H7 (cell line): ENCODE measurements around the gene KLHL28. TPM values are rescaled to one million over a fixed set of nuclear protein-coding genes. Genes with fewer than 3 reads are reported as not detected.
A peak's percentile ranks its signal among the peaks of the same experiment; 100 is the strongest.
"Not testable (repeated sequence)": the region's sequence is repeated elsewhere in the genome, so short reads cannot be mapped to it uniquely, and the experiment has no call there.

Experiments
- DNase-seq: peaks from one replicate; pipeline ENCODE4 v3.0.0; 2012
- H3K27me3 ChIP-seq: 2 replicates; pipeline ENCODE4 v1.6.0; 2011; ENCODE audit warnings: mild to moderate bottlenecking, low read length; ENCODE audit not compliant: control insufficient read depth, insufficient read depth
- H3K36me3 ChIP-seq: replicated peaks from 2 replicates; pipeline ENCODE4 v1.5.1; 2011; ENCODE audit warnings: low read length; ENCODE audit not compliant: control insufficient read depth, insufficient read depth
- H3K4me3 ChIP-seq: 2 replicates; pipeline ENCODE4 v1.5.1; 2011; ENCODE audit warnings: low read depth, mild to moderate bottlenecking, control low read depth, low read length, moderate library complexity; ENCODE audit not compliant: insufficient read depth
- total RNA-seq: library from RNA; depleted of rRNA; stranded (reverse); fragments of >200 nt; shearing (Covaris generic); gene quantifications from 2 replicates; pipeline ENCODE4 v1.2.3, GENCODE V29; 2014; rRNA removed

The KLHL28 gene
- total RNA-seq, 1 experiment from 2014 or later = 6.2 TPM

- Histone ChIP-seq H3K27me3 (no peaks in the 10 kb centered on the region), H3K4me3 (peak overlapping the region; percentile 63), H3K36me3 (no peaks in the 10 kb centered on the region)
- peak; percentile 94 for DNase-seq
Observed at GRCh38 chr14:44897041-44897844, 64.5 kb downstream of the KLHL28 start.

GRCh38 chr14:44896275-44897040 is 65.3 kb downstream of the KLHL28 start:
- Histone ChIP-seq H3K4me3 (no peak overlapping the region), H3K36me3 (no peaks in the 10 kb centered on the region), H3K27me3 (no peaks in the 10 kb centered on the region)
- DNase-seq = no peak

GRCh38 chr14:44895716-44896115 is 66.0 kb downstream of the KLHL28 start:
- DNase-seq = no peak
- H3K4me3 ChIP-seq = no peak overlapping the region
- no peaks in the 10 kb centered on the region for H3K27me3 ChIP-seq
- no peaks in the 10 kb centered on the region for H3K36me3 ChIP-seq

- Histone ChIP-seq H3K4me3 (no peak overlapping the region), H3K27me3 (no peaks in the 10 kb centered on the region), H3K36me3 (no peaks in the 10 kb centered on the region)
- DNase-seq = no peak
Observed at GRCh38 chr14:44893535-44893934, 68.2 kb downstream of the KLHL28 start.

- H3K4me3 ChIP-seq, DNase-seq, H3K36me3 ChIP-seq, H3K27me3 ChIP-seq: not testable (repeated sequence)
Observed at GRCh38 chr14:44891726-44892372, 69.9 kb downstream of the KLHL28 start.

- Histone ChIP-seq H3K36me3 (no peaks in the 10 kb centered on the region), H3K27me3 (no peaks in the 10 kb centered on the region), H3K4me3 (no peak overlapping the region)
- DNase-seq = no peak
Observed at GRCh38 chr14:44889595-44890471, 71.9 kb downstream of the KLHL28 start.

GRCh38 chr14:44887596-44887955 is 74.2 kb downstream of the KLHL28 start:
- DNase-seq = no peak
- no peaks in the 10 kb centered on the region for H3K27me3 ChIP-seq
- H3K4me3 ChIP-seq = no peak overlapping the region
- no peaks in the 10 kb centered on the region for H3K36me3 ChIP-seq

GRCh38 chr14:44886860-44887595 is 74.7 kb downstream of the KLHL28 start:
- DNase-seq = no peak

GRCh38 chr14:44880791-44881190 is 81.0 kb downstream of the KLHL28 start:
- Histone ChIP-seq H3K27me3 (no peaks in the 10 kb centered on the region), H3K4me3 (no peak overlapping the region), H3K36me3 (no peaks in the 10 kb centered on the region)
- no peak for DNase-seq

More at GRCh38 chr14:44886860-44887595, 74.7 kb downstream of the KLHL28 start:
- H3K4me3 ChIP-seq = no peak overlapping the region
- H3K27me3 ChIP-seq = no peaks in the 10 kb centered on the region
- H3K36me3 ChIP-seq = no peaks in the 10 kb centered on the region

Other genes starting within 250 kb of the KLHL28 start
- gene TOGARAM1, start 243 bp upstream of the KLHL28 start, total RNA-seq = 4.7 and 7.4 TPM in 2 replicates
- gene PRPF39, start 122.2 kb upstream of the KLHL28 start, total RNA-seq = 22.7 and 32.0 TPM in 2 replicates
- 53.0 and 54.0 TPM in 2 replicates for gene FKBP3, start 172.5 kb upstream of the KLHL28 start, total RNA-seq
- gene FANCM, start 174.0 kb upstream of the KLHL28 start, total RNA-seq = 9.1 and 14.6 TPM in 2 replicates